Epithelial cell of proximal tubule (primary cell): ENCODE measurements around the gene SEMA6C. TPM values are rescaled to one million over a fixed set of nuclear protein-coding genes. Genes with fewer than 3 reads are reported as not detected.

Experiments
- DNase-seq: peaks from one replicate; pipeline ENCODE4 v3.0.0-alpha.2; 2011; ENCODE audit warnings: low read depth
- H3K4me3 ChIP-seq: 2 replicates; pipeline ENCODE4 v1.5.1; 2011; ENCODE audit warnings: low read depth, mild to moderate bottlenecking, low read length
- total RNA-seq: library from RNA; depleted of rRNA; stranded (reverse); fragments of >200 nt; gene quantifications from 2 replicates; pipeline ENCODE4 v1.2.3, GENCODE V29; 2015
- TF ChIP-seq, protein P1 (sequence below): conservative IDR thresholded peaks from 2 replicates; pipeline ENCODE4 v1.5.1; 2012; ENCODE audit warnings: low read depth, mild to moderate bottlenecking, low read length

Gene SEMA6C
- total RNA-seq, 1 donor from 2014 or later: 6.0 TPM

DNA sequence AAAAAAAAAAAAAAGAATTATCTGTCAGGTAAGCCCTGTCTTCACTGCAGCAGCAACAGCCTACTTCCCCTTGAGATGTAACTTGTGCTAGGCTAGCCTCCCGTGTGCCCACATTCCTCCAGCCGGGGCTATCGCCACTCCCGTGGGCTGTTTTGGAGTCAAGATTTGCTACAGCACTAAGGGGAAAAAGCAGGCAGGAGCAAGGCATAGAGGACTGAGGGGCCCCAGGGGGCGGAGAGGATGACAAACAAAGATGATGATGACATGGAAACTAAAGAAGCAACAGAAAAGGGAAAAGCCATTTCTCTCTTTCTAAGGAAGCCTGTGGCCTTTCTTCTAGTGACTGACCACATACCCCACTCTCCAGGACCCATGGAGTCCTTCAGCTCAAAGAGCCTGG lies 11.9 kb upstream of the SEMA6C start:
- H3K4me3 ChIP-seq: no peak overlapping the region
- TF ChIP-seq, protein P1, sequence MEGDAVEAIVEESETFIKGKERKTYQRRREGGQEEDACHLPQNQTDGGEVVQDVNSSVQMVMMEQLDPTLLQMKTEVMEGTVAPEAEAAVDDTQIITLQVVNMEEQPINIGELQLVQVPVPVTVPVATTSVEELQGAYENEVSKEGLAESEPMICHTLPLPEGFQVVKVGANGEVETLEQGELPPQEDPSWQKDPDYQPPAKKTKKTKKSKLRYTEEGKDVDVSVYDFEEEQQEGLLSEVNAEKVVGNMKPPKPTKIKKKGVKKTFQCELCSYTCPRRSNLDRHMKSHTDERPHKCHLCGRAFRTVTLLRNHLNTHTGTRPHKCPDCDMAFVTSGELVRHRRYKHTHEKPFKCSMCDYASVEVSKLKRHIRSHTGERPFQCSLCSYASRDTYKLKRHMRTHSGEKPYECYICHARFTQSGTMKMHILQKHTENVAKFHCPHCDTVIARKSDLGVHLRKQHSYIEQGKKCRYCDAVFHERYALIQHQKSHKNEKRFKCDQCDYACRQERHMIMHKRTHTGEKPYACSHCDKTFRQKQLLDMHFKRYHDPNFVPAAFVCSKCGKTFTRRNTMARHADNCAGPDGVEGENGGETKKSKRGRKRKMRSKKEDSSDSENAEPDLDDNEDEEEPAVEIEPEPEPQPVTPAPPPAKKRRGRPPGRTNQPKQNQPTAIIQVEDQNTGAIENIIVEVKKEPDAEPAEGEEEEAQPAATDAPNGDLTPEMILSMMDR: no peak
- no peak for DNase-seq

DNA sequence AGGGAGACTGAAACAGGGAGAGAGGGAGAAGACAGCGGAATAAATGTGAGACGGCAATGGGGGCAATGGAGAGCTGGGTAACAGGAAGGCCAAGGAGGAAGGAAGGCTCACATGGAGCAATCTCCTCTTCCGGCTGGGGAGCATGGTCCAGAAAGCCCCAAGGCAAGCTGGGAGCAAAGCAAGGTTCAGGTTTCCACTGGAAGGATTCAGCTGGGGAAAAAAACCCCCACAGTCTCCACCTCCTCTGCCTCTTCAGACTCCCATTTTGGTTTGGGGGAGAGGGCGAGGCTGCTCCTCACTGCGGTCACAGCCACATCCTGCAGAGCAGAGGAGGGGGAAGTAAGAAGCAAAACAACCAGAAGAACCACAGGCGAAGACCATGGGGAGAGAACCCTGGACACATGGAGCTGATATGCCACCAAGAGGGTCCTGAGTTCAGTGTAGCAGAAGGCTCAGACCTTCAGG lies 10.7 kb upstream of the SEMA6C start:
- TF ChIP-seq, protein P1: no peak

DNA sequence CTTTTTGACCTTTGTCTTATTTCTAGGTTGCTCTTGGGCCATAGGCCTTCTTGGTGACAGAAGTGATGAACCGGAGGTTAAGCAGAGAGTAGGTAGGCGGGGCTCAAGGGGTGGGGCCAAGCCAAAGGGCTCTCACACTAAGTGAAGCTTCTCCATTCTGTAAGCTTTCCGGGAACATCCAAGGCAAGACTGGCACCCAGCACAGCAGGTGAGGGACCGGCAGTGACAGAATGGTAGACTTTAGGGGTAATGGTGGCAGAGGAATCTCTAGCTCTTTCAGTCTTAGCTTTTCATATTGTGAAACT lies 10.0 kb upstream of the SEMA6C start, which contains the start of gene TNFAIP8L2:
TNFAIP8L2 (plus strand) TSS at position 135 of the 305 bp plus-strand sequence. CDS start 2,049 bp downstream, outside the sequence.
- H3K4me3 ChIP-seq: no peak within 1 kb of the TSS
- no peak for DNase-seq
- TF ChIP-seq, protein P1: no peak

More for the DNA sequence above, 10.7 kb upstream of the SEMA6C start:
- no peak for DNase-seq
- no peak overlapping the region for H3K4me3 ChIP-seq

DNA sequence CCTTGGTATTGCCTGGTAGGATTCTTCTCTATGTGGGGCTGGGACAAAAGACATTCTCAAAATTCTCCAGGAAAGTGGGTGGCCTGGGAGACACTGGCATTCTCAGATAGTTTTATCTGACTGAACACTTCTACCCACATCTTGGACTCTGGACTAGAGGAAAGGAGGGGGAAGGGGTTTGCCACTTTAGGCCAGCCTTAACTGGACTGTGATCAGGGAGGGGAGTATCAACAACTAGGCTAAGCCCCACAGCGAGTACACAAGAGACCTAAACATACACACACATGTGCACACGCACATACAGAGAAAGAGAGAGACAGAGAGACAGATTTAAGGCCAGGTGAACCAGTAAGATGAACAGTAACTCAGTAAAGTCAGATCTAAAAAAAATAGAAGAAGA lies 1.2 kb upstream of the SEMA6C start:
- TF ChIP-seq, protein P1: no peak
- no peak for DNase-seq
- no peak overlapping the region for H3K4me3 ChIP-seq

DNA sequence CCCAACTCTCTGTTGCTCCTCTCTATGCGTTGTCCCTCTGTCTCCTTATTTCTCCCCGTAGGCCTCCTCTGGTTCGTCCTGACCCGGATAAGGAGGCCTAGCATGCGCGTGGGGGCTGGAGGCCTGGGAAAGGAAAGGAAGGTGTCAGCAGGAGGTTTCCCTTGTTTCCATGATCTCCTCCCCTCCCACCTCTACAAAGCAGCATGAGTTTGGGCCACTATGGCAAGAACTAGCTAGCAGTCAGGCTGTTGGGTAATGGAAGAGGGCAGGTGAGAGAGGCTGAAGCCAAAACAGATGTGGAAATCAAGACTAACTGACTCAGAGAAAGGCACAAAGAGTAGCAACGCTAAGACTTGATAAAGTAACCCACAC lies 687 bp upstream of the SEMA6C start:
- TF ChIP-seq, protein P1: no peak
- peak overlapping the region; percentile 67 for H3K4me3 ChIP-seq
- DNase-seq: no peak

DNA sequence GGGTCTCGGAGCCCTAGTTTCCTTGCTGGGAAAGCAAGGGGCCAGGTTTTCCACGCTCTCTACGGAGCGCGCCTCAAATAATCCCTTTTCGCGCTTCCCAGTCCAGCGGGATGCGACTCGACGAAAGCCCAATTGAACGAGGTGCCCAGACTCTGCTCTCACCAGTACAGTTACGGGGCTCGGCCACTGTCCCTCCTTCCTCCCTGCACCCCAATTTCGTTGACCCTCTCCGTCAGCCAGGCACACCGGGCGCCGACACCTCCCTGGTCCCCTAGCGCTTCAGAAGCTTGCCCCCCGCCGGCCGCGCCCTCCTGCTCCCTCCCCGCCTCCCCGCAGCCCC lies 389 bp downstream of the SEMA6C start:
- peak overlapping the region; percentile 67 for H3K4me3 ChIP-seq
- TF ChIP-seq, protein P1: no peak
- no peak for DNase-seq

DNA sequence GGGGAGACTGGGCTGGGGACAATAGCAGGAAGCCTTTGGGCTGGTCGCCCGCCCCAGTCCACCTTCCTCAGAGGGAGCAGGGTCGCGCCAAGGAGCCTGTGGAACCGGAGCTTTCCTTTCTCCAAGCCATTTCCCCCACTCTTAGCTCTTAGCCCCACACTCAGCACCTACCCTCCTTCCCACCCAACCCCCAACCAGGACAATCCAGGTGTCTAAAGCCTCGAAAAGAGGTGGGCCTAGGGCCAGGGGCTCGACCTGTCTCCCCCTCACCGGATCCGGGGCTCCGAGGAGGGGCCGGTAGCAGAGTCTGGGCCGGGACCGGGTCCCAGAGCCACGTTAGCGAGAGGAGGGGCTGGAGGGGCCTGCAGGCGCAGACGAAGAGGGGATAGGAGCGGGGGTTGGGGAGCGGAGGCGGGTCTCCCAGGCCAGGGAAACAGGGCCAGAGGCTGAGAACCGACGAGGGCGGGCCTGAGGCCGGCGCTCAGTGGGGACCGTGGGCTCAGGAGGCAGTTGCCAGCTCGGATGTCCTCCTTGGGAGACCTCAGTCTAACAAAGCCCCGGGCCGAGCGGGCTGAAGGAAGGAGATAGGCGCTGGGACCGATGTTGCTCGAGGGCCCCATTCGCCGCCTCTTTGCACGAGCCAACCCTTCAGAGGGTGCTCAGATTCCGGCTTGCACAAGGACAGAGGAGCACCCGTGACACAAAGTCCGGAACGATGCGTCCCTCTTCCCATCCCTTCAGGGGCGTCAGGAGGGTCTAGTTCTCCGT lies 943 bp downstream of the SEMA6C start:
- peak overlapping the region; percentile 67 for H3K4me3 ChIP-seq
- DNase-seq: no peak
- TF ChIP-seq, protein P1: no peak
